Measurements from ENCODE around the gene PRG2.

- TF ChIP-seq ZNF124 (CRISPR knock-in tag; IDR thresholded peaks at IDR 0.05) (no peak), RNF2 (IDR thresholded peaks at IDR 0.05) (no peak), ZNF263 (CRISPR knock-in tag; IDR thresholded peaks at IDR 0.05; ENCODE audit: borderline replicate concordance) (no peak), ATF3 (IDR thresholded peaks at IDR 0.05) (no peak), ATF3 (CRISPR knock-in tag; conservative IDR thresholded peaks at IDR 0.05) (no peak), ZBTB40 (IDR thresholded peaks at IDR 0.05) (no peak), ZBTB40 (CRISPR knock-in tag; IDR thresholded peaks at IDR 0.05) (no peak), ZNF274 (IDR thresholded peaks at IDR 0.05; ENCODE audit: borderline replicate concordance, low read depth, low read length) (no peak), NR2C2 (CRISPR knock-in tag; IDR thresholded peaks at IDR 0.05) (no peak), NR2C2 (tag; IDR thresholded peaks at IDR 0.05) (no peak)
- TF ChIP-seq, protein P1, sequence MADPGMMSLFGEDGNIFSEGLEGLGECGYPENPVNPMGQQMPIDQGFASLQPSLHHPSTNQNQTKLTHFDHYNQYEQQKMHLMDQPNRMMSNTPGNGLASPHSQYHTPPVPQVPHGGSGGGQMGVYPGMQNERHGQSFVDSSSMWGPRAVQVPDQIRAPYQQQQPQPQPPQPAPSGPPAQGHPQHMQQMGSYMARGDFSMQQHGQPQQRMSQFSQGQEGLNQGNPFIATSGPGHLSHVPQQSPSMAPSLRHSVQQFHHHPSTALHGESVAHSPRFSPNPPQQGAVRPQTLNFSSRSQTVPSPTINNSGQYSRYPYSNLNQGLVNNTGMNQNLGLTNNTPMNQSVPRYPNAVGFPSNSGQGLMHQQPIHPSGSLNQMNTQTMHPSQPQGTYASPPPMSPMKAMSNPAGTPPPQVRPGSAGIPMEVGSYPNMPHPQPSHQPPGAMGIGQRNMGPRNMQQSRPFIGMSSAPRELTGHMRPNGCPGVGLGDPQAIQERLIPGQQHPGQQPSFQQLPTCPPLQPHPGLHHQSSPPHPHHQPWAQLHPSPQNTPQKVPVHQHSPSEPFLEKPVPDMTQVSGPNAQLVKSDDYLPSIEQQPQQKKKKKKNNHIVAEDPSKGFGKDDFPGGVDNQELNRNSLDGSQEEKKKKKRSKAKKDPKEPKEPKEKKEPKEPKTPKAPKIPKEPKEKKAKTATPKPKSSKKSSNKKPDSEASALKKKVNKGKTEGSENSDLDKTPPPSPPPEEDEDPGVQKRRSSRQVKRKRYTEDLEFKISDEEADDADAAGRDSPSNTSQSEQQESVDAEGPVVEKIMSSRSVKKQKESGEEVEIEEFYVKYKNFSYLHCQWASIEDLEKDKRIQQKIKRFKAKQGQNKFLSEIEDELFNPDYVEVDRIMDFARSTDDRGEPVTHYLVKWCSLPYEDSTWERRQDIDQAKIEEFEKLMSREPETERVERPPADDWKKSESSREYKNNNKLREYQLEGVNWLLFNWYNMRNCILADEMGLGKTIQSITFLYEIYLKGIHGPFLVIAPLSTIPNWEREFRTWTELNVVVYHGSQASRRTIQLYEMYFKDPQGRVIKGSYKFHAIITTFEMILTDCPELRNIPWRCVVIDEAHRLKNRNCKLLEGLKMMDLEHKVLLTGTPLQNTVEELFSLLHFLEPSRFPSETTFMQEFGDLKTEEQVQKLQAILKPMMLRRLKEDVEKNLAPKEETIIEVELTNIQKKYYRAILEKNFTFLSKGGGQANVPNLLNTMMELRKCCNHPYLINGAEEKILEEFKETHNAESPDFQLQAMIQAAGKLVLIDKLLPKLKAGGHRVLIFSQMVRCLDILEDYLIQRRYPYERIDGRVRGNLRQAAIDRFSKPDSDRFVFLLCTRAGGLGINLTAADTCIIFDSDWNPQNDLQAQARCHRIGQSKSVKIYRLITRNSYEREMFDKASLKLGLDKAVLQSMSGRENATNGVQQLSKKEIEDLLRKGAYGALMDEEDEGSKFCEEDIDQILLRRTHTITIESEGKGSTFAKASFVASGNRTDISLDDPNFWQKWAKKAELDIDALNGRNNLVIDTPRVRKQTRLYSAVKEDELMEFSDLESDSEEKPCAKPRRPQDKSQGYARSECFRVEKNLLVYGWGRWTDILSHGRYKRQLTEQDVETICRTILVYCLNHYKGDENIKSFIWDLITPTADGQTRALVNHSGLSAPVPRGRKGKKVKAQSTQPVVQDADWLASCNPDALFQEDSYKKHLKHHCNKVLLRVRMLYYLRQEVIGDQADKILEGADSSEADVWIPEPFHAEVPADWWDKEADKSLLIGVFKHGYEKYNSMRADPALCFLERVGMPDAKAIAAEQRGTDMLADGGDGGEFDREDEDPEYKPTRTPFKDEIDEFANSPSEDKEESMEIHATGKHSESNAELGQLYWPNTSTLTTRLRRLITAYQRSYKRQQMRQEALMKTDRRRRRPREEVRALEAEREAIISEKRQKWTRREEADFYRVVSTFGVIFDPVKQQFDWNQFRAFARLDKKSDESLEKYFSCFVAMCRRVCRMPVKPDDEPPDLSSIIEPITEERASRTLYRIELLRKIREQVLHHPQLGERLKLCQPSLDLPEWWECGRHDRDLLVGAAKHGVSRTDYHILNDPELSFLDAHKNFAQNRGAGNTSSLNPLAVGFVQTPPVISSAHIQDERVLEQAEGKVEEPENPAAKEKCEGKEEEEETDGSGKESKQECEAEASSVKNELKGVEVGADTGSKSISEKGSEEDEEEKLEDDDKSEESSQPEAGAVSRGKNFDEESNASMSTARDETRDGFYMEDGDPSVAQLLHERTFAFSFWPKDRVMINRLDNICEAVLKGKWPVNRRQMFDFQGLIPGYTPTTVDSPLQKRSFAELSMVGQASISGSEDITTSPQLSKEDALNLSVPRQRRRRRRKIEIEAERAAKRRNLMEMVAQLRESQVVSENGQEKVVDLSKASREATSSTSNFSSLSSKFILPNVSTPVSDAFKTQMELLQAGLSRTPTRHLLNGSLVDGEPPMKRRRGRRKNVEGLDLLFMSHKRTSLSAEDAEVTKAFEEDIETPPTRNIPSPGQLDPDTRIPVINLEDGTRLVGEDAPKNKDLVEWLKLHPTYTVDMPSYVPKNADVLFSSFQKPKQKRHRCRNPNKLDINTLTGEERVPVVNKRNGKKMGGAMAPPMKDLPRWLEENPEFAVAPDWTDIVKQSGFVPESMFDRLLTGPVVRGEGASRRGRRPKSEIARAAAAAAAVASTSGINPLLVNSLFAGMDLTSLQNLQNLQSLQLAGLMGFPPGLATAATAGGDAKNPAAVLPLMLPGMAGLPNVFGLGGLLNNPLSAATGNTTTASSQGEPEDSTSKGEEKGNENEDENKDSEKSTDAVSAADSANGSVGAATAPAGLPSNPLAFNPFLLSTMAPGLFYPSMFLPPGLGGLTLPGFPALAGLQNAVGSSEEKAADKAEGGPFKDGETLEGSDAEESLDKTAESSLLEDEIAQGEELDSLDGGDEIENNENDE (IDR thresholded peaks at IDR 0.05; ENCODE audit: low read depth, low read length) = no peak
Observed at GRCh38 chr11:57391539-57391938, 1.1 kb upstream of the PRG2 start.

Data from K562 (cell line).